Measurements from ENCODE around the gene SDHC.

Gene SDHC

DNA sequence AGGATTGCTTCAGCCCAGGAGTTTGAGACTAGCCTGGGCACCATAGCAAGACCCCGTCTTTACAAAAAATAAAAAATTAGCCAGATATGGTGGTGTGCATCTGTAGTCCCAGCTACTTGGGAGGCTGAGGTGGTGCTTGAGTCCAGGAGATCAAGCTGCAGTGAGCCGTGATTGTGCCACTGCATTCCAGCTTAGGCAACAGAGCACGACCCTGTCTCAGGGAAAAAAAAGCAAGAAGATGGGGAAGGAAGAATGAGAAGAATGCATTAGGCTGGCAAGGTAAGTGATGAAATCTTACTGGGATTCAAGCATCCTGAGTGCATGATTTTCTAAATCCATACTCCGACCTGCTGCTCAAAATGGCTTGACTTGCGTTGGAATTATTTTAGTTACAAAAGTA is 48.9 kb upstream of the SDHC start:
- TF ChIP-seq ZNF121 (tag by site-specific recombination; IDR thresholded peaks at IDR 0.05), result peak; percentile 29; the same call in 1 of the 2 replicates
- TF ChIP-seq, protein P1, sequence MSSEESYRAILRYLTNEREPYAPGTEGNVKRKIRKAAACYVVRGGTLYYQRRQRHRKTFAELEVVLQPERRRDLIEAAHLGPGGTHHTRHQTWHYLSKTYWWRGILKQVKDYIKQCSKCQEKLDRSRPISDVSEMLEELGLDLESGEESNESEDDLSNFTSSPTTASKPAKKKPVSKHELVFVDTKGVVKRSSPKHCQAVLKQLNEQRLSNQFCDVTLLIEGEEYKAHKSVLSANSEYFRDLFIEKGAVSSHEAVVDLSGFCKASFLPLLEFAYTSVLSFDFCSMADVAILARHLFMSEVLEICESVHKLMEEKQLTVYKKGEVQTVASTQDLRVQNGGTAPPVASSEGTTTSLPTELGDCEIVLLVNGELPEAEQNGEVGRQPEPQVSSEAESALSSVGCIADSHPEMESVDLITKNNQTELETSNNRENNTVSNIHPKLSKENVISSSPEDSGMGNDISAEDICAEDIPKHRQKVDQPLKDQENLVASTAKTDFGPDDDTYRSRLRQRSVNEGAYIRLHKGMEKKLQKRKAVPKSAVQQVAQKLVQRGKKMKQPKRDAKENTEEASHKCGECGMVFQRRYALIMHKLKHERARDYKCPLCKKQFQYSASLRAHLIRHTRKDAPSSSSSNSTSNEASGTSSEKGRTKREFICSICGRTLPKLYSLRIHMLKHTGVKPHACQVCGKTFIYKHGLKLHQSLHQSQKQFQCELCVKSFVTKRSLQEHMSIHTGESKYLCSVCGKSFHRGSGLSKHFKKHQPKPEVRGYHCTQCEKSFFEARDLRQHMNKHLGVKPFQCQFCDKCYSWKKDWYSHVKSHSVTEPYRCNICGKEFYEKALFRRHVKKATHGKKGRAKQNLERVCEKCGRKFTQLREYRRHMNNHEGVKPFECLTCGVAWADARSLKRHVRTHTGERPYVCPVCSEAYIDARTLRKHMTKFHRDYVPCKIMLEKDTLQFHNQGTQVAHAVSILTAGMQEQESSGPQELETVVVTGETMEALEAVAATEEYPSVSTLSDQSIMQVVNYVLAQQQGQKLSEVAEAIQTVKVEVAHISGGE (tag by site-specific recombination; conservative IDR thresholded peaks at IDR 0.05; ENCODE audit: low read depth), result no peak
- peaks cover 7% of the 10 kb centered on the region; the same call in 1 of the 2 replicates for H3K4me1 ChIP-seq (ENCODE audit: control insufficient read depth, insufficient read depth, low read length)
- no peak overlapping the region for H3K27ac ChIP-seq (ENCODE audit: extremely low read depth, low read depth, low read length)
- no peak overlapping the region for H3K4me3 ChIP-seq (ENCODE audit: low read depth, low read length)
- H3K36me3 ChIP-seq (ENCODE audit: control insufficient read depth in 2 of 2, insufficient read depth in 1 of 2, low read length in 2 of 2), result no peaks in the 10 kb centered on the region
- POLR2A ChIA-PET, result interaction anchor here (0.6 kb wide), 1 partner anchor 99 kb away, joined by 5 read pairs; the partner anchor contains the start of gene PPOX
- CTCF ChIA-PET, result interaction anchor here (0.6 to 2.8 kb wide), 4 partner anchors 25 to 180 kb away, joined by 3 to 12 read pairs (median 4); no protein-coding TSS in a partner anchor
- no peaks in the 10 kb centered on the region for H3K9me3 ChIP-seq (ENCODE audit: control insufficient read depth, insufficient read depth, low read depth, low read length)

DNA sequence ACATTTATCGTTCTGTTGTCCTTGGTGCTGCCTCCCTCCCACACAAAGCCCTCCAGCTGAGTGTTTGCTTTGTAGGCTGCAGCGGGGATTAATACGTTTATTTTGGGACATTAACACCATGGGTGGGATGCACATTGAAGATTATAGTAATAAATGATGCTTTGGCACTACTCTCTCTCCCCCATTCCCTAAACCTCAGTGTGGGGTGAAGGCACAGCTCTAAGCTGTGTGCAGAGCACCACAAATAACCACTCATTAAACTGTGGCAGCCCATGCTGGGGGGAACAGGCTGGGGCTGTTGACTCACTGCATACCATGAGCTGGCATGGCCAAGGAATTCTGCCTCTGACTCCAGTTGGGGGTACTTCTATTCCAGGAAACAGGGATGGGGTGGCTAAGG is 48.0 kb upstream of the SDHC start:
- ChIA-PET CTCF (interaction anchor here (0.6 to 2.8 kb wide), 3 partner anchors 24 to 502 kb away, joined by 3 to 12 read pairs (median 3); no protein-coding TSS in a partner anchor), POLR2A (no interaction called here)
- Histone ChIP-seq H3K27ac (ENCODE audit: extremely low read depth, low read depth, low read length) (no peak overlapping the region), H3K4me1 (ENCODE audit: control insufficient read depth, insufficient read depth, low read length) (peaks cover 4% of the 10 kb centered on the region; the same call in 1 of the 2 replicates), H3K9me3 (ENCODE audit: control insufficient read depth, insufficient read depth, low read depth, low read length) (no peaks in the 10 kb centered on the region), H3K4me3 (ENCODE audit: low read depth, low read length) (no peak overlapping the region), H3K36me3 (ENCODE audit: control insufficient read depth in 2 of 2, insufficient read depth in 1 of 2, low read length in 2 of 2) (no peaks in the 10 kb centered on the region)
- TF ChIP-seq ZNF433 (tag by site-specific recombination; IDR thresholded peaks at IDR 0.05; ENCODE audit: low read depth) (no peak), ZFHX2 (tag by site-specific recombination; conservative IDR thresholded peaks at IDR 0.05) (peak; percentile 66), ZBTB21 (tag by site-specific recombination; IDR thresholded peaks at IDR 0.05) (no peak), ZNF146 (tag by site-specific recombination; IDR thresholded peaks at IDR 0.05) (no peak), ZNF324 (tag by site-specific recombination; IDR thresholded peaks at IDR 0.05) (no peak), ZNF155 (tag by site-specific recombination; IDR thresholded peaks at IDR 0.05) (no peak), GLIS2 (tag by site-specific recombination; IDR thresholded peaks at IDR 0.05) (peak; percentile 19; the same call in 1 of the 2 replicates), ZNF16 (tag by site-specific recombination; IDR thresholded peaks at IDR 0.05; ENCODE audit: low read depth) (no peak), ZNF610 (tag by site-specific recombination; IDR thresholded peaks at IDR 0.05; ENCODE audit: borderline replicate concordance) (no peak), ZNF366 (tag by site-specific recombination; conservative IDR thresholded peaks at IDR 0.05) (no peak), YY1 (tag by site-specific recombination; IDR thresholded peaks at IDR 0.05) (no peak), ZNF341 (tag by site-specific recombination; IDR thresholded peaks at IDR 0.05; ENCODE audit: low read depth) (no peak), IKZF3 (tag by site-specific recombination; IDR thresholded peaks at IDR 0.05) (no peak), GLI4 (tag by site-specific recombination; IDR thresholded peaks at IDR 0.05) (no peak), ZNF560 (tag by site-specific recombination; IDR thresholded peaks at IDR 0.05; ENCODE audit: borderline replicate concordance) (no peak), ZNF571 (tag by site-specific recombination; IDR thresholded peaks at IDR 0.05) (no peak), ZNF843 (tag by site-specific recombination; IDR thresholded peaks at IDR 0.05) (no peak), ZNF555 (tag by site-specific recombination; conservative IDR thresholded peaks at IDR 0.05) (no peak), BCL11A (tag by site-specific recombination; IDR thresholded peaks at IDR 0.05; ENCODE audit: low read depth) (no peak), GLIS1 (tag by site-specific recombination; IDR thresholded peaks at IDR 0.05) (peak; percentile 90), ZNF140 (tag by site-specific recombination; IDR thresholded peaks at IDR 0.05) (no peak)
- TF ChIP-seq, protein P2, sequence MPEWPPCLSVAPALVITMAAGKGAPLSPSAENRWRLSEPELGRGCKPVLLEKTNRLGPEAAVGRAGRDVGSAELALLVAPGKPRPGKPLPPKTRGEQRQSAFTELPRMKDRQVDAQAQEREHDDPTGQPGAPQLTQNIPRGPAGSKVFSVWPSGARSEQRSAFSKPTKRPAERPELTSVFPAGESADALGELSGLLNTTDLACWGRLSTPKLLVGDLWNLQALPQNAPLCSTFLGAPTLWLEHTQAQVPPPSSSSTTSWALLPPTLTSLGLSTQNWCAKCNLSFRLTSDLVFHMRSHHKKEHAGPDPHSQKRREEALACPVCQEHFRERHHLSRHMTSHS (tag by site-specific recombination; IDR thresholded peaks at IDR 0.05), result no peak
- TF ChIP-seq, protein P3, sequence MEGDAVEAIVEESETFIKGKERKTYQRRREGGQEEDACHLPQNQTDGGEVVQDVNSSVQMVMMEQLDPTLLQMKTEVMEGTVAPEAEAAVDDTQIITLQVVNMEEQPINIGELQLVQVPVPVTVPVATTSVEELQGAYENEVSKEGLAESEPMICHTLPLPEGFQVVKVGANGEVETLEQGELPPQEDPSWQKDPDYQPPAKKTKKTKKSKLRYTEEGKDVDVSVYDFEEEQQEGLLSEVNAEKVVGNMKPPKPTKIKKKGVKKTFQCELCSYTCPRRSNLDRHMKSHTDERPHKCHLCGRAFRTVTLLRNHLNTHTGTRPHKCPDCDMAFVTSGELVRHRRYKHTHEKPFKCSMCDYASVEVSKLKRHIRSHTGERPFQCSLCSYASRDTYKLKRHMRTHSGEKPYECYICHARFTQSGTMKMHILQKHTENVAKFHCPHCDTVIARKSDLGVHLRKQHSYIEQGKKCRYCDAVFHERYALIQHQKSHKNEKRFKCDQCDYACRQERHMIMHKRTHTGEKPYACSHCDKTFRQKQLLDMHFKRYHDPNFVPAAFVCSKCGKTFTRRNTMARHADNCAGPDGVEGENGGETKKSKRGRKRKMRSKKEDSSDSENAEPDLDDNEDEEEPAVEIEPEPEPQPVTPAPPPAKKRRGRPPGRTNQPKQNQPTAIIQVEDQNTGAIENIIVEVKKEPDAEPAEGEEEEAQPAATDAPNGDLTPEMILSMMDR (tag by site-specific recombination; IDR thresholded peaks at IDR 0.05), result no peak
- TF ChIP-seq, protein P4, sequence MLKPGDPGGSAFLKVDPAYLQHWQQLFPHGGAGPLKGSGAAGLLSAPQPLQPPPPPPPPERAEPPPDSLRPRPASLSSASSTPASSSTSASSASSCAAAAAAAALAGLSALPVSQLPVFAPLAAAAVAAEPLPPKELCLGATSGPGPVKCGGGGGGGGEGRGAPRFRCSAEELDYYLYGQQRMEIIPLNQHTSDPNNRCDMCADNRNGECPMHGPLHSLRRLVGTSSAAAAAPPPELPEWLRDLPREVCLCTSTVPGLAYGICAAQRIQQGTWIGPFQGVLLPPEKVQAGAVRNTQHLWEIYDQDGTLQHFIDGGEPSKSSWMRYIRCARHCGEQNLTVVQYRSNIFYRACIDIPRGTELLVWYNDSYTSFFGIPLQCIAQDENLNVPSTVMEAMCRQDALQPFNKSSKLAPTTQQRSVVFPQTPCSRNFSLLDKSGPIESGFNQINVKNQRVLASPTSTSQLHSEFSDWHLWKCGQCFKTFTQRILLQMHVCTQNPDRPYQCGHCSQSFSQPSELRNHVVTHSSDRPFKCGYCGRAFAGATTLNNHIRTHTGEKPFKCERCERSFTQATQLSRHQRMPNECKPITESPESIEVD (tag by site-specific recombination; IDR thresholded peaks at IDR 0.05), result no peak
- TF ChIP-seq, protein P5, sequence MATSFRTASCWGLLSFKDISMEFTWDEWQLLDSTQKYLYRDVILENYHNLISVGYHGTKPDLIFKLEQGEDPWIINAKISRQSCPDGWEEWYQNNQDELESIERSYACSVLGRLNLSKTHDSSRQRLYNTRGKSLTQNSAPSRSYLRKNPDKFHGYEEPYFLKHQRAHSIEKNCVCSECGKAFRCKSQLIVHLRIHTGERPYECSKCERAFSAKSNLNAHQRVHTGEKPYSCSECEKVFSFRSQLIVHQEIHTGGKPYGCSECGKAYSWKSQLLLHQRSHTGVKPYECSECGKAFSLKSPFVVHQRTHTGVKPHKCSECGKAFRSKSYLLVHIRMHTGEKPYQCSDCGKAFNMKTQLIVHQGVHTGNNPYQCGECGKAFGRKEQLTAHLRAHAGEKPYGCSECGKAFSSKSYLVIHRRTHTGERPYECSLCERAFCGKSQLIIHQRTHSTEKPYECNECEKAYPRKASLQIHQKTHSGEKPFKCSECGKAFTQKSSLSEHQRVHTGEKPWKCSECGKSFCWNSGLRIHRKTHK (tag by site-specific recombination; IDR thresholded peaks at IDR 0.05), result no peak
